Left renal cortex interstitium (tissue), 4 donors: ENCODE results near the gene PRSS16. TPM values are rescaled to one million over a fixed set of nuclear protein-coding genes. Genes with fewer than 3 reads are reported as not detected.
"Not testable (repeated sequence)": the region's sequence is repeated elsewhere in the genome, so short reads cannot be mapped to it uniquely, and the experiment has no call there.

Source experiments
- DNase-seq, 4 donors: peaks; one replicate each; pipeline ENCODE4 v3.0.0-alpha.2; 2013; ENCODE audit warnings: low read depth in 4 of 4, low spot score in 2 of 4, missing footprints in 1 of 4
- polyA plus RNA-seq, 4 donors: library from polyadenylated mRNA; unstranded; fragments of 120-200 nt; gene quantifications; one replicate each; pipeline ENCODE4 v1.2.1, GENCODE V29; 2013; ENCODE audit not compliant: insufficient read length in 4 of 4

Gene PRSS16
- under 1 TPM; 0.30 to 0.45 (median 0.34) TPM for polyA plus RNA-seq

GRCh38 chr6:27247133-27247836 is at the start of gene PRSS16:
TSS of gene PRSS16 (plus strand) at chr6:27247701. CDS start at chr6:27247738, 37 bp downstream.
- no peak for DNase-seq

DNA sequence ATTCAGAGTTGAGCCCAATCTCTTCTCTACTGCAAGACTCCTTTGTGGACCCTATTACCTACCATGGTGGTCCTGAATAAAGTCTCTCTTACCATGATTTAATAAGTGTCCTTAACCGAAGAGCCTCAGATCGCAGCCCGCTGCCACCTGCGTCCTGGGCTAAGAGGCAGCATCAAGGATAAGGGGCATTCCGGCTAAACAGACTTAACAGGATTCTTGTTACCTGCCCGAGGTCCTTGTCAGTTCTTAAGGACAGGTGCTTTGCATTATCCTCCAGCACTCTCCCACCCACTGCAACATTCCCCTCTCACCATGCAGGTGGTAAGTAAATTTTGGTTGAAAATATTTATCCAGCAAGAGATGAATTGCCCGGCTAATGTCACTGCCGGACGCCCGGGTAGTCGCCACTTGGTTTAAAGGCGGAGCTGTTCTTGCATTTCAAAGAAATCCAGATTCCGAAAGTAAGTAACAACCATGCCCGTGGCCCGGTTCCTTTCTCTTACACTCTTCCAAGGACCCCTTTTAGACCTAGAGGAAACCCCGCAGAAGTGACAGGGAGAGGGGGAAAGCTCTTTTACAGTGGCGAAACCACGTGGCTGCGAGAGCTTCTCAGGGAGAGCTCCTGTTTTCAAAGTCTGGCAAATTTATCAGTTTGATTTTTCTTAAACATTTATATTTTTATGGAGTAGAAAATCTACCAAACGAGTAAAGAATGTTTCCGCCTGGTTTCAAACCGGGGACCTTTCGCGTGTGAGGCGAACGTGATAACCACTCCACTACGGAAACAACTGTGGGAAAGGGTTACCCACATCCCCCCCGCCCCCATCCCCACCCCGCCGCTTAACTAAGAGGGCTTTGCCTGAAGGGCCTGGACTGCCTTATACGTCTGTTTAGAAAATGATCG is 41.9 kb upstream of the PRSS16 start:
- no peak for DNase-seq

GRCh38 chr6:27206806-27207205 is 40.7 kb upstream of the PRSS16 start:
- no peak for DNase-seq

DNA sequence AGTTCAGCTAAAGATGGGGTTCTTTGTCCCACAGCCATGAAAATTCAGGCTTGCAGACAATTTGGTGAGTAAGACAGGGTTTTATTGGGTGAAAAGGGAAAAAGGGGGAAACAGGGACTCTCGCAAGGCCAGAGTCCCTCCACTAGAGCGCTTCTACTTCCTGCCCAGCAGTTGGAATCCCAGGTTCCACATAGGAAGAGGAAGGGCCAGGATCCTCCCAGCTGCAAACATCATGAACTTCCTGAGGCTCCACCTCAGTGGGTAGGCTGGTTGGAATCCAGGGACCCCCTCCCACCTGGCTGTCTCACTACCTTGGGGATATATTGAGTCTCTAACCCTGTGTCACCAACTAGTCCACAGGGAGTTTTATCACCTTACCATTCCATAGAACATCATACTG is 39.5 kb upstream of the PRSS16 start:
- DNase-seq = no peak

- DNase-seq = no peak
Observed at GRCh38 chr6:27209196-27209595, 38.3 kb upstream of the PRSS16 start.

- DNase-seq = no peak
Observed at GRCh38 chr6:27209659-27210269, 37.7 kb upstream of the PRSS16 start.

GRCh38 chr6:27213091-27213517 is 34.4 kb upstream of the PRSS16 start:
- not testable (repeated sequence) for DNase-seq

DNA sequence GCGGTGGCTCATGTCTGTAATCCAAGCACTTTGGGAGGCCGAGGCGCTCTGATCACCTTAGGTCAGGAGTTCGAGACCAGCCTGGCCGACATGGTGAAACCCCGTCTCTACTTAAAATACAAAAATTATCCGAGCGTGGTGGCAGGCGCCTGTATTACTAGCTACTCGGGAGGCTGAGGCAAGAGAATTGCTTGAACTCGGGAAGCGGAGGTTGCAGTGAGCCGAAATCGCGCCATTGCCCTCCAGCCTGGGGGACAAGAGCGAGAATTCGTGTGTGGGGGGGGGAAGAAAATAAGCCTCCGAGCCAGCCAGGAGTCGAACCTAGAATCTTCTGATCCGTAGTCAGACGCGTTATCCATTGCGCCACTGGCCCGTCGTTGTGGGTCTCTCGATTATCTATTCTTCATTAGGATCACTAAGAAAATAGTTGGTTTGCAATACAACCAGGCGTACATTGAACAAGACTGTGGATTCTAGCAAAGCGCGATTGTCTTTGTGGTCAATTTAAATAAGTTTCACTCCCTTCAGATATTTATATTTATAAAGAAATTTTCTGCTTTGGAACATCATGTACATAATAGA is 33.9 kb upstream of the PRSS16 start:
- no peak for DNase-seq

GRCh38 chr6:27214126-27214601 is 33.3 kb upstream of the PRSS16 start:
- no peak for DNase-seq

- no peak for DNase-seq
Observed at GRCh38 chr6:27216874-27217273, 30.6 kb upstream of the PRSS16 start.

DNA sequence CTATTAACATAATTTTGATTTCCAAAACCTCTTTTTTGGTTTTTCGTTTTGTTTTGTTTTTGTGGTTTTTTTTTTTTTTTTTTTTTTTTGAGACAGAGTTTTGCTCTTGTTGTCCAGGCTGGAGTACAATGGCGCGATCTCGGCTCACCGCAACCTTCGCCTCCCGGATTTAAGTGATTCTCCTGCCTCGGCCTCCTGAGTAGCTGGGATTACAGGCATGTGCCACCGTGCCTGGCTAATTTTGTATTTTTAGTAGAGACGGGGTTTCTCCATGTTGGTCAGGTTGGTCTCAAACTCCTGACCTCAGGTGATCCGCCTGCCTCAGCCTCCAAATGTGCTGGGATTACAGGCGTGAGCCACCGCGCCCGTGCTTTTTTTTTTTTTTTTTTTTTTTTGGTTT is 24.5 kb upstream of the PRSS16 start:
- DNase-seq = not testable (repeated sequence)

GRCh38 chr6:27224729-27225128 is 22.8 kb upstream of the PRSS16 start:
- no peak for DNase-seq

DNA sequence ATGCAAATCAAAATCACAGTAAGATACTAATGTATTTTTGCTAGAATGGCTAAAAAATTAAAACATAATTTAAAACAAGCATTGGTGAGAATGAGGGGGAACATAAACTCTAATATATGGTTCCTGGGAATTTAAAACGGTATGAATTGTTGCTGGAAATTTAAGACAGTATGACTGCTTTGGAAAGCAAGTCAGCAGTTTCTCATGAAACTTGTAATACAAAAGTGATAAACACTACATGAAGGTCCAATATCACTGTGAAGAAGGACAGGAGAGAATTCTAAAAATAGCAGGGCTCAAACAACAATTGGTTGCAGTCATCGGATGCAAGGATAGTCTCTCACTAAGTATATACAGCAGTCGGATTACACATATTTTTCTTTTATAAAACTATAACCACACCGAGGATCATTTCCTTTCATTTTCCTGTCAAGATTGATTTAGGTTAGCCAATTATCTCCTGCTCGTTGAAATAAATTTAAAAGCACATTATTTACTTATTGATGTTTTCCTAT is 18.5 kb upstream of the PRSS16 start:
- DNase-seq = no peak

DNA sequence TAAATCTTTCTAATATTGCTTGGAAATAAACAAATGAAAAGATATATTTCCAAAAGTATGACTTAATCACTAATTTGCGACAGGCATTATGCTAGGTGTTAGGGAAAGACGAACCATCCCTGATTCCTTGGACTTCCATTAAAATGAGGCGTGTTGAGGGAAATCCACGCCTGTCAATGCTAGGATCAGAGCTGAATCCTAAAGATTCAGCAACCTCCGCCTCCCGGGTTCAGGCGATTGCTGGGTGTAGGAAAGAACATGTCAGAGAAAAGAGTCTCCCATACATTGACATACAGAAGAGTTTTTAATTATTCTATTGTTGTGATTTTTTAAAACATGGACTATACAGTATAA is 16.8 kb upstream of the PRSS16 start:
- DNase-seq = no peak

- no peak for DNase-seq
Observed at GRCh38 chr6:27234576-27234975, 12.9 kb upstream of the PRSS16 start.

DNA sequence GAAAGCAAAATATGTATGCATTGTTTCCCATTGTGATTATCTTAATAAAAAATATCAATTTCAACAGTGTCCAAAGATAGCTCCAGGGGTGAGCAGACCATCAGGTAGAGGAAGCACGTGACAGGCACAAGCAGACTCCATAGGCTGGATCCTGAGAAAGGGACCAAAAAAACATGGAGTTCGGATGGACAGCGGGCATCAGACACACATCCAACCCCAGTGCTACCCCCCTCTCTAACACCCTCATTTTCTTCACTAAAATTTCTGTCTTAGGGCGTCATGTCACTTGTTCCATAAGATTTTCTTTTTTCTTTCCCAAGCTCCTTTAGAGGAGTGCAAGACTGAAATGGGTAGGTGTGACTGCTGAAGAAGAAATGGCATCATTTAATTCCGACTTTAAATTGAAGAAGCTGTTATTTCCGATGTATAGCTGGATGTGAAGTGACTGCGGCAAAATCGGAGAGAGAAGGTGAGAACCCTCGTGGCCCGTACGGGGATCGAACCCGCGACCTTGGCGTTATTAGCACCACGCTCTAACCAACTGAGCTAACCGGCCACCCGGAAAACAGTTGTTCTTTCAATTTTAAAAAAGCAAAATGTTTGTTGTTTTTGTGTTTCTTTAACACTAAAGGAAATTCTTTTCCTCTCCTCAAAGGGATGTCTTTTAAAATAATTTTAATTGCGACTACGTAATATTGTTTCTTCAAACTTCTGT is 10.3 kb upstream of the PRSS16 start:
- DNase-seq = no peak

- DNase-seq = no peak
Observed at GRCh38 chr6:27238010-27238983, 9.2 kb upstream of the PRSS16 start.

DNA sequence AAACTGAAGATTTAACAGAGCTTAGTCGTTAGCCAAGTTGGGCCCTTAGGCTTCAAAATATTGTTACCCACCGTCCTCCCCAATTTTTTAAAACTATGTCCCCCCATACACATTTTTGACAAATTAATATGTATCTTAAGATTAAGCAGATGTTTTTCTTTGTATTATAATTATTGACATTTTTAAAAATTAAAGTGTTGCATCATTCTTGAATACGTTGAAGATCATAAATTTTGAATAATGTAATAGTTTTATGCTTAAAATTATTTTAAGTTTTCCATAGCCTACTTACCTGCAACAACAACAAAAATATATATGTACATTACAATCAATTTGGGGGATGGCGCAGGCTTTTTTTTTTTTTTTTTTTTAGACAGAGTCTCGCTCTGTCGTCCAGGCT is 8.2 kb upstream of the PRSS16 start:
- no peak for DNase-seq

DNA sequence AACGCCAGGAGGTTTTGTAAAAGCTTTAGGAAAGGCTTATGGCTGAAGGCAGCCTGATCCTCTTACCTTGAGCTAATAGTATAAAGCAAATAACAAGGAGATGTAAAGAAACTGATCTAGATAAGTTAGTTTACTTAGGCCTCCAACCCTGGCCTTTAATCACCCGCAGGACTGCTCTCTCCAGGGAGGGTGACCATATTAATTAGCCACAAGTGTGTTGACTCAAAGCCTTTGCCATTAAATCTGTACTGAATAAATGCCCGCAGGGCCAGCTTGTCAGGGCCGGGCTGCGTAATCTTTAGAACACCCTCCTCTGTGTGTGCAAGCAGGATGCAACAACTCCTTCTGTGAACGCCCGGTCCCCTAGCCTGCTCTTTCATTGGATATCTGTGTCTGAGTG is 6.1 kb upstream of the PRSS16 start:
- no peak for DNase-seq
